ENCODE results near the gene TEX29.

Gene TEX29

GRCh38 chr13:111292710-111293485, 27.5 kb upstream of the TEX29 start:
- POLR2A ChIA-PET = no interaction called here
- Histone ChIP-seq H3K4me3 (ENCODE audit: low read depth, low read length) (no peak overlapping the region), H3K4me1 (ENCODE audit: control insufficient read depth, insufficient read depth, low read length) (no peaks in the 10 kb centered on the region), H3K27ac (ENCODE audit: extremely low read depth, low read depth, low read length) (no peak overlapping the region), H3K36me3 (ENCODE audit: control insufficient read depth in 2 of 2, insufficient read depth in 1 of 2, low read length in 2 of 2) (peaks cover 3 to 47% of the 10 kb centered on the region in 2 experiments; a peak in 2 of 3 replicates), H3K9me3 (ENCODE audit: control insufficient read depth, insufficient read depth, low read depth, low read length) (no peaks in the 10 kb centered on the region)
- CTCF ChIA-PET = interaction anchor here (0.6 kb wide), 1 partner anchor 1336 kb away, joined by 3 read pairs; no protein-coding TSS in a partner anchor
- TF ChIP-seq ZNF433 (tag by site-specific recombination; IDR thresholded peaks at IDR 0.05; ENCODE audit: low read depth) (no peak), ZNF76 (tag by site-specific recombination; IDR thresholded peaks at IDR 0.05; ENCODE audit: borderline replicate concordance, low read depth) (no peak), ZNF560 (tag by site-specific recombination; IDR thresholded peaks at IDR 0.05; ENCODE audit: borderline replicate concordance) (no peak), ZNF658 (tag by site-specific recombination; IDR thresholded peaks at IDR 0.05) (no peak), MYNN (tag by site-specific recombination; IDR thresholded peaks at IDR 0.05; ENCODE audit: borderline replicate concordance) (no peak), ZNF549 (tag by site-specific recombination; IDR thresholded peaks at IDR 0.05) (no peak), ZNF423 (tag by site-specific recombination; IDR thresholded peaks at IDR 0.05) (no peak), ZNF248 (tag by site-specific recombination; IDR thresholded peaks at IDR 0.05) (no peak), SCRT2 (tag by site-specific recombination; IDR thresholded peaks at IDR 0.05) (no peak), IKZF3 (tag by site-specific recombination; IDR thresholded peaks at IDR 0.05) (no peak), ZNF214 (tag by site-specific recombination; IDR thresholded peaks at IDR 0.05; ENCODE audit: borderline replicate concordance) (no peak), ZNF398 (tag by site-specific recombination; IDR thresholded peaks at IDR 0.05) (no peak), ZFHX2 (tag by site-specific recombination; conservative IDR thresholded peaks at IDR 0.05) (no peak)
- TF ChIP-seq, protein P1, sequence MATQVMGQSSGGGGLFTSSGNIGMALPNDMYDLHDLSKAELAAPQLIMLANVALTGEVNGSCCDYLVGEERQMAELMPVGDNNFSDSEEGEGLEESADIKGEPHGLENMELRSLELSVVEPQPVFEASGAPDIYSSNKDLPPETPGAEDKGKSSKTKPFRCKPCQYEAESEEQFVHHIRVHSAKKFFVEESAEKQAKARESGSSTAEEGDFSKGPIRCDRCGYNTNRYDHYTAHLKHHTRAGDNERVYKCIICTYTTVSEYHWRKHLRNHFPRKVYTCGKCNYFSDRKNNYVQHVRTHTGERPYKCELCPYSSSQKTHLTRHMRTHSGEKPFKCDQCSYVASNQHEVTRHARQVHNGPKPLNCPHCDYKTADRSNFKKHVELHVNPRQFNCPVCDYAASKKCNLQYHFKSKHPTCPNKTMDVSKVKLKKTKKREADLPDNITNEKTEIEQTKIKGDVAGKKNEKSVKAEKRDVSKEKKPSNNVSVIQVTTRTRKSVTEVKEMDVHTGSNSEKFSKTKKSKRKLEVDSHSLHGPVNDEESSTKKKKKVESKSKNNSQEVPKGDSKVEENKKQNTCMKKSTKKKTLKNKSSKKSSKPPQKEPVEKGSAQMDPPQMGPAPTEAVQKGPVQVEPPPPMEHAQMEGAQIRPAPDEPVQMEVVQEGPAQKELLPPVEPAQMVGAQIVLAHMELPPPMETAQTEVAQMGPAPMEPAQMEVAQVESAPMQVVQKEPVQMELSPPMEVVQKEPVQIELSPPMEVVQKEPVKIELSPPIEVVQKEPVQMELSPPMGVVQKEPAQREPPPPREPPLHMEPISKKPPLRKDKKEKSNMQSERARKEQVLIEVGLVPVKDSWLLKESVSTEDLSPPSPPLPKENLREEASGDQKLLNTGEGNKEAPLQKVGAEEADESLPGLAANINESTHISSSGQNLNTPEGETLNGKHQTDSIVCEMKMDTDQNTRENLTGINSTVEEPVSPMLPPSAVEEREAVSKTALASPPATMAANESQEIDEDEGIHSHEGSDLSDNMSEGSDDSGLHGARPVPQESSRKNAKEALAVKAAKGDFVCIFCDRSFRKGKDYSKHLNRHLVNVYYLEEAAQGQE (tag by site-specific recombination; IDR thresholded peaks at IDR 0.05) = no peak
- TF ChIP-seq, protein P2, sequence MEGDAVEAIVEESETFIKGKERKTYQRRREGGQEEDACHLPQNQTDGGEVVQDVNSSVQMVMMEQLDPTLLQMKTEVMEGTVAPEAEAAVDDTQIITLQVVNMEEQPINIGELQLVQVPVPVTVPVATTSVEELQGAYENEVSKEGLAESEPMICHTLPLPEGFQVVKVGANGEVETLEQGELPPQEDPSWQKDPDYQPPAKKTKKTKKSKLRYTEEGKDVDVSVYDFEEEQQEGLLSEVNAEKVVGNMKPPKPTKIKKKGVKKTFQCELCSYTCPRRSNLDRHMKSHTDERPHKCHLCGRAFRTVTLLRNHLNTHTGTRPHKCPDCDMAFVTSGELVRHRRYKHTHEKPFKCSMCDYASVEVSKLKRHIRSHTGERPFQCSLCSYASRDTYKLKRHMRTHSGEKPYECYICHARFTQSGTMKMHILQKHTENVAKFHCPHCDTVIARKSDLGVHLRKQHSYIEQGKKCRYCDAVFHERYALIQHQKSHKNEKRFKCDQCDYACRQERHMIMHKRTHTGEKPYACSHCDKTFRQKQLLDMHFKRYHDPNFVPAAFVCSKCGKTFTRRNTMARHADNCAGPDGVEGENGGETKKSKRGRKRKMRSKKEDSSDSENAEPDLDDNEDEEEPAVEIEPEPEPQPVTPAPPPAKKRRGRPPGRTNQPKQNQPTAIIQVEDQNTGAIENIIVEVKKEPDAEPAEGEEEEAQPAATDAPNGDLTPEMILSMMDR (tag by site-specific recombination; IDR thresholded peaks at IDR 0.05) = no peak
- TF ChIP-seq, protein P3, sequence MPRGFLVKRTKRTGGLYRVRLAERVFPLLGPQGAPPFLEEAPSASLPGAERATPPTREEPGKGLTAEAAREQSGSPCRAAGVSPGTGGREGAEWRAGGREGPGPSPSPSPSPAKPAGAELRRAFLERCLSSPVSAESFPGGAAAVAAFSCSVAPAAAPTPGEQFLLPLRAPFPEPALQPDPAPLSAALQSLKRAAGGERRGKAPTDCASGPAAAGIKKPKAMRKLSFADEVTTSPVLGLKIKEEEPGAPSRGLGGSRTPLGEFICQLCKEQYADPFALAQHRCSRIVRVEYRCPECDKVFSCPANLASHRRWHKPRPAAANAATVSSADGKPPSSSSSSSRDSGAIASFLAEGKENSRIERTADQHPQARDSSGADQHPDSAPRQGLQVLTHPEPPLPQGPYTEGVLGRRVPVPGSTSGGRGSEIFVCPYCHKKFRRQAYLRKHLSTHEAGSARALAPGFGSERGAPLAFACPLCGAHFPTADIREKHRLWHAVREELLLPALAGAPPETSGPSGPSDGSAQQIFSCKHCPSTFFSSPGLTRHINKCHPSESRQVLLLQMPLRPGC (tag by site-specific recombination; IDR thresholded peaks at IDR 0.05) = no peak
